CD4-positive, alpha-beta T cell treated with Interleukin-12 subunit alpha and Interleukin-12 subunit beta, for 1 hour (primary cell): ENCODE data around the gene KLC4.

ENCODE experiments used
- DNase-seq: peaks from one replicate; pipeline ENCODE4 v3.0.0-alpha.2; 2020

KLC4 gene

DNA sequence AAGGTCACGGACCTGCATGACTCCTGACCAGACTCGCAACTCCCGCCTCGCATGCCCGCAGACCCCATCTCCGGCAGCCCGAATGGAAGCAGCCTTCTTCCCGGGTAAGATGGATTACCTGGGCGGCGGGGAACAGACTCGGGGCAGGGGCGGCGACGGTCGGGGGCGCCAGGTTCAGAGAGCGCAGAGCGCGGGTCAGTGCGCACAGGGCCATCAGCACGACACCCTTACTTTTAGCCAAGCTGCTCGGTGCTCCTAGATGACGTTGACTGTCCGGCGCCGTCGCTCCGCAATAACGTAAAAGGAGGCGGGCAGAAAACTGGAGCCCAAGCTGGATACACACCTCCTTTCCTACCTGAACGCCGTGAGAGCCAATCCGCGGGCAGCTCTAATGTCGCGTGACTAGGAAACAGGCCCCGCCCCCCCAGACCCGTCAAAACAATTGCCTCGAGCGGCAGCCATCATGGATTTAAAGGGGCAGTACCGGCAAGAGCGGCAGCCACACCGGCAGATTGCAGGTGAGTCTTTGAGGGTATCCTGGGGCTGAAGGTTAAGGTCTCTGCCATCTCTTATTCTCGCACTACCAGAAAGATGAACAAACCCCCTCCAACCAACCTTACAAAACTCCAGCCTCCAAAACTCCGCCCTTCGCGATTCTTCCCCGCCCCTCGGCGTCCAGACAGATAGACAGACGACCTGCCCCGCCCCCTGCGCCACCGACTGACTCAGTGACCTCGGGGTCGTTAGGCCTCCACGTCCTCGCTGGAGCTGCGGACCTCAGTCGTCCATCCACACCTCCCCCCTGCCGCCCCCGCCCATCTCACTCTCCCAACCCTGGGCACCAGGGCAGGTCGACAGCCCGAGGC lies at the start of gene KLC4, which contains the start of gene MRPL2:
KLC4 (plus strand) TSS at position 464 of the 866 bp plus-strand sequence. CDS start 1,705 bp downstream, outside the sequence.
MRPL2 (minus strand) TSS at position 267 of the 866 bp plus-strand sequence; CDS start at position 214, 53 bp downstream.
- peak; percentile 98 for DNase-seq

DNA sequence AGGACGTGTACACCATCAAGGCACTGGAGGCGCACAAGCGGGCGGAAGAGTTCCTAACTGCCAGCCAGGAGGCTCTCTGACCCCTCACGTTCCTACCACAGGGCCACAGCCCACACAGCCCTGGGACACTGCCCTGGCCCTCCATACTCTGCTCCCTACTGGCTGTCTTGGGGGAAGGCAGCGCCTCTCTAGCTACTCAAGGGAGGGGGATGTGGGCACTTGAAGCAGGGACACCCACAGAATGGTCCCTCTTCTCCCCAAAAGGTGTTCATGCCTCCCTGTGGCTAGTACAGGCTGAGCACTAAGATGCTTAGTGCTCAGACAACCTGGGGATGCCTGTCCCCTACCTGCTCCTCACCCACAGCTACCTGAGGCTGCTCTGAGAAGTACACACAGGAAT lies 48.2 kb upstream of the KLC4 start:
- no peak for DNase-seq

DNA sequence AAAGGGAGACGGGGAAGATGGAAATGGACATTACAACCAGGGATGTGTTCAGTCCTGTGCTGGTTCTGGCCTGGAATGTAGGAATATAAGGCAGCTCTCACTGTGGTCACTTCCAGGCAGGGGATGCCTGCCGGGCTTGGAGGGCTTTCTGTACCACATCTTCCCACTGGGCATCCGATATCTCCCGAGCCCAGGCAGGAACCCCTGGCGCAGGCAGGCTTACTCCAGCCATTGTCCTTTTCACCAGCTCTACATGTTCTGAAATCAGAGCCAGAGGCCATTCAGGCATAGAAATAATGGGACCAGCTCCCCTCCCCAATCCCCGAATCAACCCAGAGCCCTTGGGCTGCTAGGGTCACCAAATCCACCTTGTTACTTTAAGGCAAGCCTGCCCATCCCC lies 47.1 kb upstream of the KLC4 start:
- DNase-seq, result no peak

DNA sequence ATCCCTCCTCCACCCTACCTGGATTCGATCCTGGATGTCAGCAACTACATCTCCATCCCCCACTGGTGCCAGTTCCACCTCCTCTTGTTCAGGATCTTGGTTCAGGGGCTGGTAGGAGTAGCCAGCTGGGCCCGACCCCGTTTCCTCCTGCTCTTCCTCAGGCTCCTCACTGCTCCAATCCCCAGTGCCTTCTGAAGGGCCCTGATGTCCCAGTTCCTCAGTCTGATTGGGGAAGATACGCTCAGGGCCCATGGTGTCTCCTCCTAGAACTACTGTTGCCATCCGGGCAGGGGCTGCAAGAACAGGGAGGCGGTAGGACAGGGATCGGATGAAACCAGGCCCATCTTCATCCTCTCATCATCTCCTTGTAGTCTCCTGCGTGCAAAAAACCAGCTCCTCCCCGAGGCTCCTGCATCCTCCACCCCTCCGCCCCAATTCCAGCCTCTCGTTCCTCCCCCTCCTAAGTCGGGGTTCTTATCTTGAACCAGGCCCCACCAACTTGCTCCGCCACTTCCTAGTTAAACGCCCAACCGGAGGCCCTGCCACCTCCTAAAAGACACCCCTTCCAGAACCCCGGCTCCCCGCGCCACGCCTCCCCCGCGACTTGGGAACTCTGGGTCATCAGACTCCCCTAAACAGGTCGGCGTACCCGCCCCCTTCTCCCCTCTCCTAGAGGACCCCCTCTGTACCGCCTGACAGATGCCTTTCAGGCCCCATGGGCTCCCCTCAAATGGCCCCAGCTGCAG lies 46.2 kb upstream of the KLC4 start:
- DNase-seq, result no peak

DNA sequence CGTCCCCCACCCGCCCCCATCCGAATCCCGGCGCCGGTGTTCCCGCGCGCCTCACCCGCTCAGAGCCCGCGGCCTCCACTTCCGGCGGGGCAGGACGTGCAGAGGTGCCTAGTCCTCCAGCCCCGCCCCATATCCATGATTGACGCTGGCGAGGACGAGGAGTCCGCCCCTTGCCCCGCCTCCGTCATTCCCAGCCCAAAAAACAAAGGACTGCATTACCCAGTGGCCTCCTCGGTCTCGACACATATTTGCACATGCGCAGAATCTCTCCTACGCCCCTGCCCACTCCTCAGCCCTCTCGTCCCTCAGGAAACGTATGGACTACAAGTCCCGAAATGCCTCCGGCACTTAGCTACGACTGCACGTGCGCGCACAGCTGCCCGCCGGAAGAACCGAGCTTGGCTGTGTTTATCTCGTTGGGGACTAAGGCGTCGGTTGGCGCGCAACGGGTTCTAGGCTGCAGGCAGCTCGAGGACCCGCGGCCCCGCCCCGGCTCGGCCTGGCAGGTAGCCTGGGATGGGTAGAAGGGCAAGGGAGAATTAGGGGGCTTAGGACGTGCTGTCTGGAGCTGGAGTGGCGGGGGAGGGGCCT lies 45.5 kb upstream of the KLC4 start, which contains the start of the genes KLHDC3 and MEA1:
KLHDC3 (plus strand) TSS at position 407 of the 591 bp plus-strand sequence. CDS start 2,944 bp downstream, outside the sequence.
MEA1 (minus strand) TSS at position 104 of the 591 bp plus-strand sequence. CDS start 133 bp downstream, outside the sequence.
- DNase-seq, result peak; percentile 100

DNA sequence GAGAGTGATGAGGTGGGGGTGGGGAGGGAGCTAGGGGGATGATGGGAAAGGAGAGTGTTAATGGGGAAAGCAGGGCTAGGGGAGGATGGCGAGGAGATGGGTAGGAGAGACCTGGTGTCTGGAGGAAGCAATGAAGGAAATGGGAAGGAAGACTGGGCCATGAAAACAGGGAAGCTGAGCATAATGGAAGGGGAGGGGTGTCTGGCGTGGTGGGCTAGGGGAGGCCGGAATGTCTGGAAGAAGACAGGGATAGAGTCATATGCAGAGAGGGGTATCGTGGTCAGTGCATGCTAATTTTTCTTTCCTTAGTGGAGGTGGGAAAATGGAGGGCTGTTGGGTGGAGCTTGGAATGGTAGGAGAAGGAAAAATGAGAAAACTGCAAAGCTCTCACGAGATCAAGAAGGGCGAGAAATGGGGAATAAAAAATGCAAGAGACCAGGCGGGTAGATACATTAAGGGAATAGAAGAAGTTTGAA lies 45.0 kb upstream of the KLC4 start:
- no peak for DNase-seq

DNA sequence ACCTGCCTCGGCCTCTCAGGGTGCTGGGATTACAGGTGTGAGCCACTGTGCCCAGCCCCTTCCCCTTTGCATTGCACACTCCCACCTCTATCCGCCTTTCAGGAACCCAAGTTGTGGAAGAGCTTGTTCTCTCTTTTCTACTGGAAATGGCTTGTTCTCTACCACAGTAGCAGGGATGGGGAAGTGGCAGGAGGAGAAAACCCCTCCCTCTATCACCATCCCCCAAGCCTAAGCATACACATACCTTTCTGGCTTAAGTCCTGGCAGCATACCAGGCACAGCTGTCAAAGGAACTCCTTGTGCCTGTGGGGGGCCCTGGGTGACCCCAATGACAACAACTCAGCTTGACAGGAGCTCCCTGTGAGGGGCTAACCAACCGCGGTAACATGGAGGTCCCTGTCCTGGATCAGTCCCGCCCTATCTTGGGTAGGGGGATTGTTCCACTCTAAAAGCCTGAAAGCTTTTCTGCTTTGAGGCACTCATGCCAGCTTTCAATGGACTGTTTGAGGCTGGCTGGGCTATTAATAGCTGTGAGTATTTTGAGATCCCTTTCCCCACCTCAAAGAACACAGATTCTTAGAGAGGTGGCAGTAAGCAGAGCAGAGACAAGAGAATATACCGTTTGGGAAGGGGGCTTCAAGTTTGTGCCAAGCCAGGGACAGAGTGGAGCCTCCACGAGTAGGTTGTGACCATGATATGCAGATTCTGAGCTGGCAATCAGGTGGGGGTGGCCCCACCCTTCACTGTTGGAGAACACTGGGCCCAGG lies 43.1 kb upstream of the KLC4 start:
- DNase-seq, result no peak

DNA sequence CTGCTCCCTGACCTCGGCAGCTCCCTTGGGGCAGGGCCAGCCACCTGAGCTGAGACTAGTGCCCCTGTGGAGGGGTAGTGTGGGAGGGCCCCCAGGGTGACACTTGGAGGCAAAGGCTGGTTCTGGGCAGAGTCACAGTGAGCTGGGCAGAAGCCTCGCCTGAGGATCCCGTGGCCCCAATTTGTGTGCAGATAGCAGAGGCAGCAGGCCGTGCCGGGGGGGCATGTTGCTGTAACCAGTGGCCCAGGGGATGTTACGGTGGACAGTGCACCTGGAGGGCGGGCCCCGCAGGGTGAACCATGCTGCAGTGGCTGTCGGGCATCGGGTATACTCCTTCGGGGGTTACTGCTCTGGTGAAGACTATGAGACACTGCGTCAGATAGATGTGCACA lies 42.5 kb upstream of the KLC4 start:
- DNase-seq, result no peak

DNA sequence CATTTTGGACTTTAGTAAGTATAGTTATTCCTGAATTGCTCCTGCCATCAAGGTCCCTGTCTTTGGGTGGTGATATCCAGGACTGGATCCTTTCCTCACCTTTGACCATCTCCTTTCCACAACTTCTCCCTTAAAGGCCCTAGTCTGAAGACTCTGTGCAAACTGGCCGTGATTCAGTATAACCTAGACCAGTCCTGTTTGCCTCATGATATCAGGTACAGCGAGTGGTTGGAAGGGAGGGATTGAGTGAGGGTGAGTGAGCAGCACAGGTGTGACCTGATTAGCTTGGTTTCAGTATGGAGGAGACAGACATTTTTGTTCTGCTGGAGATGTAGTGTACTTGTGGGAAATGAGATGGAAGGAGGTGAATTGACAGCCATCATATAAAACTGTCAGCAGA lies 40.3 kb upstream of the KLC4 start:
- DNase-seq, result no peak

DNA sequence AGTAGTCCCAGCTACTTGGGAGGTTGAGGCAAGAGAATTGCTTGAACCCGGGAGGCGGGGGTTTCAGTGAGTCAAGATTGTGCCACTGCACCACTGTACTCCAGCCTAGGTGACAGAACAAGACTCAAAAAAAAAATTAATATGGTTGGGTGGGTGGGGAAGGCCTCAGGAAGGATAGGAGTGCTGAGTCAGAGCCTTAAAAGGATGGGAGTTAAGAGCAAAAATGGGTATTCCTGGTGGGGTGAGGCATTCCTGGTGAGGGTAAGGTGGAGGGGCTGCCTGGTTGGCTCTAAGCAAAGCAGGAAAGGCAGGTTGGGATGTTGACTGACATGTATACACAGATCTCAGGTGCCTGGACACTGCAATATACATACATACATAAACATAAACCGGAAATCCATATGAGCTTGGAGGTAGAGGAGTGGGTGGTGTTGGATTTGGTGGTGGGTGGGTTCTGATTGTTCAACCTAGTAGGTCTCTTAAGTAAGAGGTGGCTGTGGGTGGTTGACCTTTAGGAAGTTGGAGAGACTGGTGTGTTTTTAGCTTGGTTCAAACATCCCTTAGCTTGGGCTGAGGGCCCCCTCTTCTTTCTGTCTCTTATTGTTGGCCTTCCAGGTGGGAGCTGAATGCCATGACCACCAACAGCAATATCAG lies 39.3 kb upstream of the KLC4 start:
- no peak for DNase-seq

DNA sequence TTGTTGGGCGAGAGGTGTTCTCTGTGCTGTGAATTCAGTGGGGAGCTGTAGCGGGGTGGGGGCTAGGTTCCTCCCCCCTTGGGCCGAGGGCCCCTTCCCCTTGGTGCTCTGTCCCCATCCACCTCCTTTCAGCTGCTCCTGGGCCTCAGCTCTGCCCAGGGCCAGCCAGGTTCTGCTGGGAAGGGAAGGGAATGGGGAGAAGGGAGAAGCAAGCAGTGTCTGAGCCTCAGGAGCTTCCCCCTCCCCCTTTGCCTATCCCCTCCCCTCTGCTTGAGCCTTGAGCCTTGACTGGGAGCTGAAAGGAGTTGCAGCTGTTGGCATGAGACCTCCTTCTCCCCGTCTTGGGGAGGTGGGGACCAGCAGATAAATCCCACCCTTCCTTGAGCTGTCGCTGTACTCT lies 38.6 kb upstream of the KLC4 start:
- no peak for DNase-seq

DNA sequence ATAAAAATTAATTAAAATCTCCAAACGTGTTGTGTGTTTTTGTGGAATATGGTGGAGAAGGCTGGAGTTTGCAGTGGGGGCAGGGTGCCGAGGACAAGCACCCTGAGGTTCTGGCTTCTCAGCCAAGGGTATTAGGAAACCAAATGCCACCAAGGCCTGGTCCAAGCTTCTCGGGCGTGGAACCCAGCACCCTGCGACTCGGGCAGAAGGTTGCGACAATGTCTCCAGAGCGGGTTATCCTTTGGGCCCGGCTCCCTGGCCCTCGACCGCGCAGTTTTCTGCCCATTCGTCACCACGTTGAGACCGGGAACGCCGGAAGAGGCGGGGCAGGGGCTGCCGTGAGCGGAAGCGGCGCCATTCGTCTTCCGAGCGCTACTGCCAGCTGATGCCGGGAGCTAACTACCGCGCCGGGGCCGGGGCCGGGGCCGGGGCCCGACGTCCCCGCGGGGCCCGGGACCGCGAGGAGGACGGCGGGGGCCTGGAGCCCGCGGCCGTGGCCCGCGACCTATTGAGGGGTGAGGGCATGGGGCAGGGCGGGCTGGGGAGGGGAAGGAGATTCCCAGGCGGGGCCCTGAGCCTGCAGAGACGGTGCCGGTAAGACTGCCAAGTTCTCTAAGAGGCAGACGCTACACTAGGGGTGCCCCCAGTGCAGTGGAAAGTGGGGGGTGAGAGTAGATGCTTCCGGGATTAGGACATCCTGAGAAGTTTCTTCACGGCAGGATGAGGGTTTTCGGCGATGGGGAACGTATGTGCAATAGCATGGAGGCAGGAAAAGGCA lies 38.0 kb upstream of the KLC4 start, which contains the start of gene RRP36:
RRP36 (plus strand) TSS at position 354 of the 778 bp plus-strand sequence; CDS start at position 386, 32 bp downstream.
- peak; percentile 71 for DNase-seq

DNA sequence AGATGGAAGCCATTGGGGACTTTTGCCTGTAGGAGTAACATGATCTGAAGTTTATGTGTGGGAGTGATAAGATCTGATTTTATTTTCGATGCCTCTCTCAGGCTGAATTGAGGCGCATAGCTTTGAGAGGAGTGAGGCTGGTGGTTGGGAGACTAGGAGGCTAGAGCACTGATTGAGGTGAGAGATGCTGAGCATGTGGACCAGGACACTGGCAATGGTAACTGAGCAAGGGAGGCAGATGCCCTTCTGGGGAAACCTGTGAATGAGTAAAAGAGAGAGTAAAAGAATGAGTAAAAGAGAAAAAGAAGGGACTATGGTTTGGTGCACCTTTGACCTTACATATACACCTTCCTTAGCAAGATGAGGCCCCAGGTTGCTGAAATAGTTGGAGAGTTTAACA lies 35.0 kb upstream of the KLC4 start:
- DNase-seq, result no peak

DNA sequence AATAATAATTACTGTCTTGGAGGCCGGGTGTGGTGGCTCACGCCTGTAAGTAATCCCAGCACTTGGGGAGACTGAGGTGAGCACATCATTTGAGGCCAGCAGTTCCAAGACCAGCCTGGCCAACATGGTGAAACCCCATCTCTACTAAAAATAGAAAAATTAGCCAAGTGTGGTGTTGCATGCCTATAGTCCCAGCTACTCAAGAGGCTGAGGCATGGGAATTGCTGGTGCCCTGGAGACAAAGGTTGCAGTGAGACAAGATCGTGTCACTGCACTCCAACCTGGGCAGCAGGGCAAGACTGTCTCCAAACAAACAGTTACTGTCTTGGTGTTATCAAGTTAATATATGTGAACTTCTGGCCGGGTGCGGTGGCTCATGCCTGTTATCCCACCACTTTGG lies 33.1 kb upstream of the KLC4 start:
- DNase-seq, result no peak

DNA sequence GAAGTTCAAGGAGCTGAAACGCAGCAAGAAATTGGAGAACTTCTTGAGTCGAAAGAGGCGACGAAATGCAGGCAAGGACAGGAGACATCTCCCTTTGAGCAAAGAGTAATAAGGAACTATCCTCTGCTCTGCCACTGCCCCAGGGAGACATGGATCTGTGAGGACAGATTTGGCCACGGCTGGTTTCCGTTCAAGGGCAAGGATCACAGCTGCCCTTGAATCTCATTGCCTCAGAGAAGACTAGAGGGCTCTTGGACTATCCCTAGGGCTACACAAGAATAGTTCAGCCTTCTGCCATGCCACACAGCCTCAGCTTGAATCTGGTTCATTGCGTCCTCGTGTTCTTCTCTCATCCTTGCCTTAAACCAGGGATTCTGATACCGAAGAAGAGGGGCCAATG lies 30.3 kb upstream of the KLC4 start:
- DNase-seq, result no peak

DNA sequence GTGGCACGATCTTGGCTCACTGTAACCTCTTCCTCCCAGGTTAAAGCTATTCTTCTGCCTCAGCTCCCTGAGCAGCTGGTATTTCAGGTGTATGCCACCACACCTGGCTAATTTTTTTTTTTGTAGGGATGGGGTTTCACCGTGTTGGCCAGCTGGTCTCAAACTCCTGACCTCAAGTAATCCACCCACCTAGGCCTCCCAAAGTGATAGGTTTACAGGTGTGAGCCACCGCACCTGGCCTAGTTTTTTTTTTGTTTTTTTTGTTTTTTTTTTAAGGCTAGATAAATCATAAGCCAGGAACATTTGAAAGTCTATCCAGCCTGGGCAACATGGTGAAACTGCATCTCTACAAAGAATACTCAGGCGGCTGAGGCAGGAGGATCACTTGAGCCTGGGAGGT lies 27.1 kb upstream of the KLC4 start:
- no peak for DNase-seq

DNA sequence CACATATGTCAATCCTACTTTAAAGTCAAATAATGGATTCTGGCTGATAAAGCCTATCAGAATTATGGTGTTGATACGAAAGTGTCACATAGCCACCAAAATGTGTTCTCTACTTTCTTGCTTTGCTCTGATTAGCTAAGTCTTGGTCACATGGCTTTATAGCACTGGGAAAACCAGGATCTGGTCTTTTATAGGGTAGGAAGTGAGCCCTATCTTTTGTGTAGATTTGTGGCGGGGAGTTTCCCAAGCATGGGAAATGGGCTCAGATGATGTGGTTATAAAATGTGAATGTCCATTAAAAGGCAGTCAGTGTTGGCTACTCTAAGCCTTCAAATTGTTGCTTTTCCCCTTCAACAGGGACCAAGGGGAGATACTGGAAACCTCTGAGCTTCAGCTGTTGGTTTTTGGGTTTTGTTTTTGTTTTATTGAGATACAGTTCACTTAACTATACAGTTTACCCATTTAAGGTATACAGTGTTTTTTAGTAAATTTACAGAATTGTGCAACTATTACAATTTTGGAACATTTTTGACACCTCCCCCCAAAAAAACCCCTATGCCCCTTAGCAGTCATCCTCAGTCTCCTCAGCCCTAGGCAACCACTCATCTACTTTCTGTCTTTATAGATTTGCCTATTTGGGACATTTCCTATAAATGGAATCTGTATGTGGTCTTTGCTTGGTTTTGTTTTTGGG lies 25.8 kb upstream of the KLC4 start:
- DNase-seq, result no peak

DNA sequence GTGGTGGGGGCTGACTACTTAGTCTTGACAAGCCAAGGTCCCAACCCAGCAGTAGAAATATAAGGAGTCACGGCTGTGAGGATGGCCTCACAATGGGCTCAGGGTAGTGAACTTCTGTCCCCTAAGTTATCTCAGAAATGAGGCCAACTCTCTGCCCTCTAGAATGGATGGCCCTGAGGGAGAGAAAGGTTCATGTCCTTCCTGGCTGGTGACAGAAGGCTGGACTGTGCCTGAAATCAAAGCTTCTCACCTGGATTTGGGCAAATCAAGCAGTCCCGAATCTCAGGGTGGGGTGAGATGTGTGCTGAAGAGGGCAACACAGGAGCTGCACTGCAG lies 25.3 kb upstream of the KLC4 start:
- no peak for DNase-seq

DNA sequence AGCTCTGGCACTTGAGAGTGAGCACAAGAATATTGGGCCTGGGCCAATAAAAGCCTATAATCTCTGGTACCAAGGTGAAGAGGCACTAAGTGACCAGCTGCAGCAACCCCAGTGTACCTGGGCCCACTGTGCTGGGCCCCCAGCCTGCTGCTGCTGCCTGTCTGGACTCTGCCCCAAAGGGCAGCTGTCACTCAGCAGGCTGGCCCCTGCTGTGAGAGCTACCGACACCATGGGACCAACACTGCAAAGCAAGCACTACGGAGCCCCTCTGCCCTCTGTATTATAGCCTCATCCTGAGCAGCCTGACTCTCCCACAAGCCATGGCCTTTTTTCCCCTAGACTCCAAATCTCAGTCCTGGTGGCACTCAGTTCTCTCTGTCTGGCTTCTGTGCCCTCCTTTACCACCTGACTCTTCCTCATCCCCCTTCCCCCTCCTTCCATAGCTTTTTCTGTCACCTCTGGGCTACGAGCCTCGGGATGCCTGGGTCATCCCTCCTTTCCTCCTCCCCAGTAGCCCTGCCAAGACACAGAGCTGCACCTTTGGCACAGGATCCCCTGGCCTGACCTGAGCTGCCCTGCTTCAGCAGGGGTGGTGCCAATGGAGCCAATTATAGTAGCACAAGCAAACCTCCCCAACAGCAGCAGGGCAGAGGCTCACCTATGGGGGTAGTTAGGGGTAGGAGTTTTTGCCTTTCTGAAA lies 23.8 kb upstream of the KLC4 start:
- DNase-seq, result no peak

DNA sequence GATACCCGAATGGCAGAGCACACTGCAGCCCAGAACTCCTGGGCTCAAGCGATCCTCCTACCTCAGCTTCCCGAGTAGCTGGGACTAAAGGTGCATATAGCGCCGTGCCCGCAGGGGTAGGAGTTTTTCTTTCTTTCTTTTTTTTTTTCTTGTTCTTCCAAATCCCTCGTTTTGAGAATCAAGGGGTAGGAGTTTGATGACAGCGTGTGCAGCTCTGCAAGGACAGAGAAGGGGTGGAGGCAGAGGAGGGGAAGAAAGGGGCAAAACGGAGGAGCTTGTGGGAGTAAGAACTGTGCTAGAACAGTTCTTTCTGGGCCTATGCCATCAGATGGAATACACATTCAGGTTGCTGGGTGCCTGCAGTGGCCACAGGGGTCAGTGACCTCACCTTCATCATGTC lies 22.7 kb upstream of the KLC4 start:
- no peak for DNase-seq
